ENCODE measurements around the gene DIAPH2.
A peak's percentile ranks its signal among the peaks of the same experiment; 100 is the strongest.

DIAPH2 gene

DNA sequence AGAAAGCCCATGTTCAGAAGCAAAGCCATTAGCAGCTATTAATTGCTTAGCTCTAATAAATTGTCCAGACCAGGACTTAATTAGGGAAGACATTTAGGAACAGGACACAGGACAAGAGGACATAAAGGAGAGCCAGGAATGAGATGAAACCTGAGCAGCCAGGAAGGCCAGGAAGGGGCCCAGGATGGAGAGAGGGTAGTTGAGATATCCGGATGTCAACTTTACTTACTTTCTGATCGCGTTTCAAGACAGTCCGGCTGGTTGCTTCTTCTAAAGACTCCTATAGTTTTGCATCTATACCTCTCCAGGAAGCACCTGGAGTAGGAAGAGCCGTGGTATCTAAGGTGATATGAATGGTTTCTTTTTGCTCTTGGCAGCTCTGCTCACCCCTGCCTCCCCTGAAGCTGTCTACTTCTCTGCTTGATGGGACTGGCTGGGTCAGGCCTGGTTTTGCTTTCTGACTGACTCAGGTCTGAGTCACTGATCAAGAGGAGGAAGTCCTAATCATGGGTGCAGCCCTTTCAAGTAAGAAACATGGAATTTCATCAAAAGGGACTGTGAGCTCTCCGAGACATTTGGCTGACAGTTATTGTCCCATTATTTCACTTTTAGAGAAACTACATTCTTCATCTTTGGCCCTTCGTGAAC lies 932.4 kb downstream of the DIAPH2 start:
- peak; percentile 73 for DNase-seq (ENCODE audit: low read depth)
- TF ChIP-seq, protein P1, sequence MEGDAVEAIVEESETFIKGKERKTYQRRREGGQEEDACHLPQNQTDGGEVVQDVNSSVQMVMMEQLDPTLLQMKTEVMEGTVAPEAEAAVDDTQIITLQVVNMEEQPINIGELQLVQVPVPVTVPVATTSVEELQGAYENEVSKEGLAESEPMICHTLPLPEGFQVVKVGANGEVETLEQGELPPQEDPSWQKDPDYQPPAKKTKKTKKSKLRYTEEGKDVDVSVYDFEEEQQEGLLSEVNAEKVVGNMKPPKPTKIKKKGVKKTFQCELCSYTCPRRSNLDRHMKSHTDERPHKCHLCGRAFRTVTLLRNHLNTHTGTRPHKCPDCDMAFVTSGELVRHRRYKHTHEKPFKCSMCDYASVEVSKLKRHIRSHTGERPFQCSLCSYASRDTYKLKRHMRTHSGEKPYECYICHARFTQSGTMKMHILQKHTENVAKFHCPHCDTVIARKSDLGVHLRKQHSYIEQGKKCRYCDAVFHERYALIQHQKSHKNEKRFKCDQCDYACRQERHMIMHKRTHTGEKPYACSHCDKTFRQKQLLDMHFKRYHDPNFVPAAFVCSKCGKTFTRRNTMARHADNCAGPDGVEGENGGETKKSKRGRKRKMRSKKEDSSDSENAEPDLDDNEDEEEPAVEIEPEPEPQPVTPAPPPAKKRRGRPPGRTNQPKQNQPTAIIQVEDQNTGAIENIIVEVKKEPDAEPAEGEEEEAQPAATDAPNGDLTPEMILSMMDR (conservative IDR thresholded peaks at IDR 0.05; ENCODE audit: control insufficient read depth, insufficient read depth, low read depth, low read length): no peak

DNA sequence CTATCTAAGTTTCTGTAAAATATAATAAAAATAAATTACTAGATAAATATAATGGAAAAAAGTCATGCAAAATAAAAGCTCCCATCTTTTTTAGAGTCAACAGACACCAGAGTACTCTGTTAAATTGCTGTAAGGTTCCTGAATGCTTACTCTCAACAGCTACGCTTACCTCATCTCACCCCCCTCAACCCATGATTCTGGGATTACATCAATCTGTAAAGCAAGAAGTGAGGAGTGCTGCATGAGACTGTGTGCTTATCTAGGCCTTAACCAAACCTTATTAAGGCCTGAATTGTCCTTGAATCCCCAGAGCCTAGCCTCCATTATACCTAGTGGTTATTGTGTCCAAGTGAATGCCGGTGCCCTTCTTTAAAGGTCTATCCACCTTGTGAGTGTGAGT lies 934.9 kb downstream of the DIAPH2 start:
- no peak for DNase-seq (ENCODE audit: low read depth)
- TF ChIP-seq, protein P1 (conservative IDR thresholded peaks at IDR 0.05; ENCODE audit: control insufficient read depth, insufficient read depth, low read depth, low read length): no peak
- H3K4me3 ChIP-seq (ENCODE audit: control insufficient read depth, low read depth, low read length): no peak overlapping the region

More for the DNA sequence above, 932.4 kb downstream of the DIAPH2 start:
- H3K4me3 ChIP-seq (ENCODE audit: control insufficient read depth, low read depth, low read length): no peak overlapping the region

DNA sequence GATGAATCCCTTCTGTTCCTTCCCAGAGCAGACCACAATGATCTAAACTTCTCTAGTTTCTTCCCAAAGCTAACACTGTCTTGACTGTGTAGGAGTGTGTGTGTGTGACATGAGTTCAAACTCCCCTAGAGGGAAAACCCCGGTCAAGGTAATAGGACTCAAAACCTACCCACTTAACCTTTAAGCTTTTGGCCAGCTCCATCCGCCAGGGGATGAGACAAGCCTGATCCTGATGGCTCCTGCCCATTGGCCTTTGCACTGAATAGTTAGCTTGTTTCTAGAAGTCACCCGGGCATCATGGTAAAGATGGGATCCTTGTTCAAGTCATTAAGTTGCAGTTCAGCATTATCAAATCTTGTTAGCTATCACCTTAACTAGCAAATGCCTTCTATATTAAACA lies 937.5 kb downstream of the DIAPH2 start:
- no peak for DNase-seq (ENCODE audit: low read depth)
- no peak overlapping the region for H3K4me3 ChIP-seq (ENCODE audit: control insufficient read depth, low read depth, low read length)
- TF ChIP-seq, protein P1 (conservative IDR thresholded peaks at IDR 0.05; ENCODE audit: control insufficient read depth, insufficient read depth, low read depth, low read length): no peak

DNA sequence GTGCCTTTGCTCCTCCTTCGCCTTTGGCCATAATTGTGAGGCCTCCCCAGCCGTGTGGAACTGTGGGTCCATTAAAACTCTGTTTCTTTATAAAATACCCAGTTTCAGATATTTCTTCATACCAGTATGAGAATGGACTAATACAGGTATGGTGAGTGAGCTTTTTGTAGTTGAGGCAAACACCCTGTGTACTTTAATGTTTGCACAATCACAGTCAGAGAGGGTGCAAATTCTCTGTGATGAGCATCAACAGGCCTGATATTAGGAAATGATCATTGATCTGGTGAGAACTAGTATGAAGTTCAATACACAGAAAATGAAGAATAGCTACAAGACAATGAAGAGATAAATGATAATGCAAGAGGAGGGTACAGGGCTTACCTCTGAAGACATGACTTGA lies 943.7 kb downstream of the DIAPH2 start:
- DNase-seq (ENCODE audit: low read depth): no peak
- TF ChIP-seq, protein P1 (conservative IDR thresholded peaks at IDR 0.05; ENCODE audit: control insufficient read depth, insufficient read depth, low read depth, low read length): no peak
- no peak overlapping the region for H3K4me3 ChIP-seq (ENCODE audit: control insufficient read depth, low read depth, low read length)

DNA sequence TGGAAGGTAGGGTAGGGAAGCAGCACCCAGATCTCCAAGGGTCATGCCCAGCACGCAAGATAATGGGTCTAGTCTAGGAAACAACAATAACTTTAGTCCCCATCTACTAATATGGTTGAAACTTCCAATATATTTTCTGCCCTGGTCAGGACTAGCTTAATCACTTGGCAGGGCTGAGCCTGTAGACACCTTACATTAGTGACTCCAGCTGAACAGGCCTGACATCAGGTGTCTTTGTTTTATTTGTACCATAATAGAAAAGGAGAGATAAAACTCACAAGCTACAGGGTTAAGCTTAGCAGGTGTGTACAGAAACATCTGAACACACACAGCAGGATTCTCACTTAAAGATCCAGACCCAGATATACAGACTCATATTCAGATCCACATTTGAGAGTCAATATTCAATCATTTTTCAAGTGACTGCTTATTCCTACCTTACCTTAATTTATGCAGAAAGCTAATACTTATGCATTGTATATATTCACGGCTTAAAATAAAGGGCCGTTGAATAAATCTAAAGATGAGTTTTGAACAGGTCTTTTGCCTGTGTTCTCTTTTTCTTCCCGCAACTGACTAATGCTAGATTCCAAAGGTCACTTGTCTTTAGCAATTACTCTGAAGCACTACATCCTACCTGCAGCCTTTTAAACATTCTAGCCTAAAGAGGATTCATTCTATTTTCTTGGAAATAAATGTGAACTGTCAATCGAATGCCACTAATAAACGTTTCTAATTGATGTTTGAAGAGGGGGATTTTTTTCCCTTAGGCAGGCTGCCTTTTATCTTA lies 944.4 kb downstream of the DIAPH2 start:
- TF ChIP-seq, protein P1 (conservative IDR thresholded peaks at IDR 0.05; ENCODE audit: control insufficient read depth, insufficient read depth, low read depth, low read length): no peak
- H3K4me3 ChIP-seq (ENCODE audit: control insufficient read depth, low read depth, low read length): no peak overlapping the region
- no peak for DNase-seq (ENCODE audit: low read depth)

DNA sequence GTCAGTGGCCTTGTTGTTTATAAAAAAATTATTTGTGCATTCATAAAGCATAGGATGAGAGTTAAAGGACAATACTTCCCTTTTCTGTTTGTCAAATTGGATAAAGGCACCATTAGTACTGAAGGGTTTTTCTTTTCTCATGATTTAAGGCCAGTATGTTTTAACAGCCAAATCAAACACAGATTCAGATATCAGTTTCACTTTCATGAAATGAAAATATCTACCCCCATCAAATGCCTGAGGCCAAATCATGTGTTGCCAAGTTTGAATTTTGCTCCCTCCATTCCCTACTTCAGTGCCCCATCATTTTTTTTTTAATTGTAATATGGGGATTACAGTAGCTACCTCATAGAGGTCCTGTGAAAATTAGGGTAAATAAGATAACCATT lies 944.9 kb downstream of the DIAPH2 start:
- TF ChIP-seq, protein P1 (conservative IDR thresholded peaks at IDR 0.05; ENCODE audit: control insufficient read depth, insufficient read depth, low read depth, low read length): no peak
- no peak for DNase-seq (ENCODE audit: low read depth)
- no peak overlapping the region for H3K4me3 ChIP-seq (ENCODE audit: control insufficient read depth, low read depth, low read length)
